IgD-negative memory B cell (primary cell): ENCODE data around the gene FER1L5. TPM values are rescaled to one million over a fixed set of nuclear protein-coding genes. Genes with fewer than 3 reads are reported as not detected.
"Not testable (repeated sequence)": the region's sequence is repeated elsewhere in the genome, so short reads cannot be mapped to it uniquely, and the experiment has no call there.

Source experiments
- H3K27ac Mint-ChIP-seq, 3 donors: one replicate each; pipeline ENCODE4 v1.8.0; 2020 to 2022; ENCODE audit warnings: mild to moderate bottlenecking in 3 of 3, mixed read lengths in 3 of 3, moderate library complexity in 1 of 3
- H3K27me3 Mint-ChIP-seq: one replicate; pipeline ENCODE4 v1.8.0; 2021; ENCODE audit warnings: mixed read lengths
- H3K36me3 Mint-ChIP-seq: one replicate; pipeline ENCODE4 v1.8.0; 2020; ENCODE audit warnings: mild to moderate bottlenecking, mixed read lengths
- H3K4me1 Mint-ChIP-seq, 3 donors: one replicate each; pipeline ENCODE4 v1.8.0; 2020 to 2022; ENCODE audit warnings: mixed read lengths in 3 of 3, mild to moderate bottlenecking in 1 of 3
- H3K4me3 Mint-ChIP-seq, 4 donors: one replicate each; pipeline ENCODE4 v1.8.0; 2020 to 2022; ENCODE audit warnings: mild to moderate bottlenecking in 4 of 4, mixed read lengths in 4 of 4, moderate library complexity in 3 of 4
- H3K9me3 Mint-ChIP-seq, 3 donors: one replicate each; pipeline ENCODE4 v1.8.0; 2020 to 2021; ENCODE audit warnings: mixed read lengths in 3 of 3, mild to moderate bottlenecking in 1 of 3
- polyA plus RNA-seq: library from polyadenylated mRNA; unstranded; fragments of 300-500 nt; fragmentation: Illumina TruSeq; gene quantifications from one replicate; pipeline ENCODE4 v1.2.3, GENCODE V29; 2021

Gene FER1L5
- polyA plus RNA-seq, 1 donor from 2014 or later = not detected

DNA sequence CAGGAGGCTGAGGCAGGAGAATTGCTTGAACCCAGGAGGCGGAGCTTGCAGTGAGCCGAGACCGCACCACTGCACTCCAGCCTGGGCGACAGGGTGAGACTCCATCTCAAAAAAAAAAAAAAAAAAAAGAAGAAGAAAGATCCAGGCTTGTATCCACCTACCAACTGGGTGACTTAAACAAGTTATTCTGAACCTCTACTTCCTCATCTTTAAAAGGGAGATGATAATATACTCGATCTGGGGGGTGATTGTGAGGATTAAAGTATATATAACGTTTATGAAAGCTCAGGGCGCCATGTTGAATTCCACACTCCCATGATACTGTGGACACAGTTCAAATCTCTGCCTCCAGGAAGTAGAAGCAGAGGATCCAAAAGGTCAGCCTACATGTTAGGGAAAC lies 12.2 kb downstream of the FER1L5 start:
- not testable (repeated sequence) for H3K4me1 Mint-ChIP-seq, H3K27me3 Mint-ChIP-seq, H3K4me3 Mint-ChIP-seq, H3K9me3 Mint-ChIP-seq, H3K36me3 Mint-ChIP-seq
- peak overlapping the region in 1 of 3 donors; percentile 71 for H3K27ac Mint-ChIP-seq

DNA sequence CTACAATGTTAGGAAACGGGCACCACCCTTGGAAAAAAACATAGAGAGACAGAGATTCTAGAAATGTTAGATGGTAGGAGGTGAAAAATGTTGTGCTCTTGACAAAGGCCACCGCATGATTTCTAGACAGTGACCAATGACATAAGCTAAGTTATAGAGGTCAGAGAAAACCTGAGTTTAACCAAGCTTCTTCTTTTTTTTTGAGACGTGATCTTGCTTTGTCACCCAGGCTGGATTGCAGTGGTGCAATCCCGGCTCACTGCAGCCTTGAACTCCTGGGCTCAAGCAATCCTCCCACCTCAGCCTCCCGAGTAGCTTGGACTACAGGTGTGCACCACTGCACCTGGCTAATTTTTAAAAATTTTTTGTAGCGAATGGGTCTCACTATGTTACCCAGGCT lies 13.0 kb downstream of the FER1L5 start:
- Mint-ChIP-seq H3K27ac (no peak overlapping the region), H3K27me3 (peaks cover 2% of the 10 kb centered on the region), H3K36me3 (peaks cover 4% of the 10 kb centered on the region), H3K9me3 (peaks cover 1 to 3% (median 3%) of the 10 kb centered on the region in 3 donors), H3K4me3 (no peak overlapping the region), H3K4me1 (peaks cover 0 to 7% (median 6%) of the 10 kb centered on the region in 3 donors)

GRCh38 chr2:96656540-96656939 lies 14.0 kb downstream of the FER1L5 start:
- Mint-ChIP-seq H3K36me3 (peaks cover 4% of the 10 kb centered on the region), H3K4me1 (peaks cover 0 to 7% (median 6%) of the 10 kb centered on the region in 3 donors), H3K4me3 (peak overlapping the region in 1 of 4 donors; percentile 45), H3K9me3 (peaks cover 1 to 3% (median 3%) of the 10 kb centered on the region in 3 donors), H3K27ac (no peak overlapping the region), H3K27me3 (peaks cover 2% of the 10 kb centered on the region)

DNA sequence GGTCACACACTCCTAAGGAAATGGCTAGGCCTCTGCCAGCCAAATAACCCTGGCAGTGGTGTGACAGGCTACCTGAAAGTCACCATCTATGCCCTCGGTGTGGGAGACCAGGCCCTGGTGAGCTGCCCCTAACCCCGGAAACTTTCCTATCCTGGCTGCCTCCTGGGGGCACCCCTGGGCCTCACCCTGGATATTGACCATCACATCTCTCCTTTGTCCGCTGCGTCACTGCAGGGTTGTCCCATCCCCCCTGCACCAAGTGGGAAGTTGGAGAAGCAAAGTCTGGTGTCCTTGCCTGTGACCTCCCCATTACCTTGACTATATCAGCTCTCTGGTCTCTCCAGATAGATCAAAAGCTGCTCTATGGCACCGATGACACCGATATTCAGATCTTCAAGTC lies 18.8 kb downstream of the FER1L5 start:
- Mint-ChIP-seq H3K4me1 (peaks cover 0 to 7% (median 3%) of the 10 kb centered on the region in 3 donors), H3K9me3 (peaks cover 1 to 5% (median 3%) of the 10 kb centered on the region in 3 donors), H3K27me3 (peaks cover 4% of the 10 kb centered on the region), H3K36me3 (peaks cover 4% of the 10 kb centered on the region), H3K27ac (no peak overlapping the region), H3K4me3 (no peak overlapping the region)

DNA sequence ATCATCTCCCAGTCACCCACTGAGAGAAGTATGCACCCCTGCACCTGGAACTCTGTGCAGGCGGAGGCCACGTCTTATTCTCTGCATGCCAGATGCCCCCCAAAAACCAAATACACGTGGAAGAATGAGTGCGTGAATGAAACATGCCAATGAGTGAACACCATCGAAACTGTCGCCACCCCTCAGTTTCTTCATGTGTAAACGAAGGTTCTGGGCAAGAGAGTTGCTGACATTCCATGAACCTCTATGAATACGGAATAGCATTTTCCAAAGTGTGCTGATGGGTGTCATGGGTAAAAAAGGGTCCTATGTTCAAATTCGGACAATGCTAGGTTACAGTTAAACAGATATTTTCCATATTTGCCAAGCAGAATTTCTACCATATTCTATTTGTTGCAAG lies 19.8 kb downstream of the FER1L5 start:
- H3K36me3 Mint-ChIP-seq = peaks cover 4% of the 10 kb centered on the region
- peaks cover 1 to 5% (median 3%) of the 10 kb centered on the region in 3 donors for H3K9me3 Mint-ChIP-seq
- peaks cover 4% of the 10 kb centered on the region for H3K27me3 Mint-ChIP-seq
- peaks cover 0 to 4% (median 0%) of the 10 kb centered on the region in 3 donors for H3K4me1 Mint-ChIP-seq
- H3K4me3 Mint-ChIP-seq = no peak overlapping the region
- H3K27ac Mint-ChIP-seq = no peak overlapping the region

- peak overlapping the region in 1 of 3 donors; percentile 20 for H3K27ac Mint-ChIP-seq
Measured at GRCh38 chr2:96663177-96663576, 20.6 kb downstream of the FER1L5 start.

GRCh38 chr2:96663829-96664228 lies 21.3 kb downstream of the FER1L5 start:
- Mint-ChIP-seq H3K36me3 (no peaks in the 10 kb centered on the region), H3K4me3 (no peak overlapping the region), H3K9me3 (peaks cover 0 to 2% (median 0%) of the 10 kb centered on the region in 3 donors), H3K4me1 (peaks cover 0 to 2% (median 0%) of the 10 kb centered on the region in 3 donors), H3K27me3 (peaks cover 4% of the 10 kb centered on the region), H3K27ac (no peak overlapping the region)

More at GRCh38 chr2:96663177-96663576, 20.6 kb downstream of the FER1L5 start:
- H3K4me1 Mint-ChIP-seq = peaks cover 0 to 4% (median 0%) of the 10 kb centered on the region in 3 donors
- H3K4me3 Mint-ChIP-seq = no peak overlapping the region
- H3K27me3 Mint-ChIP-seq = peaks cover 4% of the 10 kb centered on the region
- no peaks in the 10 kb centered on the region for H3K36me3 Mint-ChIP-seq
- peaks cover 0 to 5% (median 0%) of the 10 kb centered on the region in 3 donors for H3K9me3 Mint-ChIP-seq

GRCh38 chr2:96664366-96664925 lies 21.9 kb downstream of the FER1L5 start:
- H3K27me3 Mint-ChIP-seq = peaks cover 4% of the 10 kb centered on the region
- H3K4me1 Mint-ChIP-seq = peaks cover 0 to 2% (median 0%) of the 10 kb centered on the region in 3 donors
- peaks cover 0 to 2% (median 0%) of the 10 kb centered on the region in 3 donors for H3K9me3 Mint-ChIP-seq
- H3K27ac Mint-ChIP-seq = no peak overlapping the region
- no peaks in the 10 kb centered on the region for H3K36me3 Mint-ChIP-seq
- H3K4me3 Mint-ChIP-seq = no peak overlapping the region

GRCh38 chr2:96665083-96665569 lies 22.6 kb downstream of the FER1L5 start:
- Mint-ChIP-seq H3K4me1 (peaks cover 0 to 2% (median 0%) of the 10 kb centered on the region in 3 donors), H3K4me3 (no peak overlapping the region), H3K36me3 (no peaks in the 10 kb centered on the region), H3K9me3 (peaks cover 0 to 2% (median 0%) of the 10 kb centered on the region in 3 donors), H3K27me3 (peaks cover 5% of the 10 kb centered on the region), H3K27ac (no peak overlapping the region)

DNA sequence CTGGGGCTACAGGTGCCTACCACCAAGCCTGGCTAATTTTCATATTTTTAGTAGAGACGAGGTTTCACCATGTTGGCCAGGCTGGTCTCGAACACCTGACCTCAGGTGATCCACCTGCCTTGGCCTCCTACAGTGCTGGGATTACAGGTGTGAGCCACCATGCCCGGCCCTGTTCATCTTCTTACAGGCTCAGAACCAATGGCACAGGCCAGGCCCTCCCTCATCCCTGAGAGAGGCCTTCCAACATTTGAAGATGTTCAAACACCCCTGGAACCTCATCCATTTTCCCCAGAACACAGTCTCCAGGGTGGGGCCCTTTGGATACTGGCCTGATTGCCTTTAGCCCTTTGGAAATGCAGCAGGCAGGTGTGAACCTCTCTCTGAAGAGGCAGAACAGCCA lies 23.2 kb downstream of the FER1L5 start:
- H3K4me3 Mint-ChIP-seq, H3K36me3 Mint-ChIP-seq, H3K27ac Mint-ChIP-seq, H3K27me3 Mint-ChIP-seq, H3K4me1 Mint-ChIP-seq, H3K9me3 Mint-ChIP-seq: not testable (repeated sequence)

- no peaks in the 10 kb centered on the region for H3K36me3 Mint-ChIP-seq
- H3K4me3 Mint-ChIP-seq = no peak overlapping the region
Measured at GRCh38 chr2:96668771-96669170, 26.2 kb downstream of the FER1L5 start.

DNA sequence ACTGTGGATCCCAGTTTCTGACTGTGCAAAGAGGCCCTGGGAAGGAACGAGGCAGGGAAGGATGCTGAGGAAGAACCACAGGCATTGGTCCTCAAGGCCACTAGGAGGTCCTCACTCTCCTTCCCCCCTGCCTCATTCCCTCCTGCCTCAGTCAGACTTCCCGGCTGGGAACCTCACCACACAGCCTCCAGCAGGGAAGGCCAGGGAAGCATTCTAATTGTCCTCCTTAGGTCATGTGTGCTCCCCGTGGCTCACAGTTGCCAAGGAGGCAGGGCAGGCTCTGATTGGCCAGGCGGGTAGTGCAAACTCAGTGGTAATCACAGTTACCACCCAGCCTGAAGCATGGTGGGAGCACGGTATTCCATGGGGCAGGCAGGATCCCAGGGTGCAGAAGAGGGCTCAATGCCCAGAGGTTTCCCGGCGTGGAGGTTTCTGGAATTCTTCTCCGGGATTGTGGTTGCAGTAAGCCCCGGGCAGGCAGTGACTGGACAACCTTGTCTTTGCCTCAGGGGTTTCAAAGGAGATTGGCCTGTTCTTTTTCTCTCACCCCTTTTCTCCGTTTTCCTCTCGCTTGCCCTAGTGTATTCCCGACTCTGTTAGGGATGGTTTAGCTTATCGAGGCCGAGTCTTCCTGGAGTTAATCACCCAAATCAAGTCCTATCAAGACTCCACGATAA lies 27.1 kb downstream of the FER1L5 start:
- H3K4me3 Mint-ChIP-seq = no peak overlapping the region
- peaks cover 5% of the 10 kb centered on the region for H3K27me3 Mint-ChIP-seq
- H3K4me1 Mint-ChIP-seq = peaks cover 0 to 1% (median 0%) of the 10 kb centered on the region in 3 donors
- H3K9me3 Mint-ChIP-seq = no peaks in the 10 kb centered on the region
- no peaks in the 10 kb centered on the region for H3K36me3 Mint-ChIP-seq
- no peak overlapping the region for H3K27ac Mint-ChIP-seq

More at GRCh38 chr2:96668771-96669170, 26.2 kb downstream of the FER1L5 start:
- Mint-ChIP-seq H3K27ac (peak overlapping the region in 2 of 3 donors; percentile 43 to 50), H3K27me3 (peaks cover 5% of the 10 kb centered on the region), H3K9me3 (no peaks in the 10 kb centered on the region), H3K4me1 (peaks cover 0 to 1% (median 0%) of the 10 kb centered on the region in 3 donors)

DNA sequence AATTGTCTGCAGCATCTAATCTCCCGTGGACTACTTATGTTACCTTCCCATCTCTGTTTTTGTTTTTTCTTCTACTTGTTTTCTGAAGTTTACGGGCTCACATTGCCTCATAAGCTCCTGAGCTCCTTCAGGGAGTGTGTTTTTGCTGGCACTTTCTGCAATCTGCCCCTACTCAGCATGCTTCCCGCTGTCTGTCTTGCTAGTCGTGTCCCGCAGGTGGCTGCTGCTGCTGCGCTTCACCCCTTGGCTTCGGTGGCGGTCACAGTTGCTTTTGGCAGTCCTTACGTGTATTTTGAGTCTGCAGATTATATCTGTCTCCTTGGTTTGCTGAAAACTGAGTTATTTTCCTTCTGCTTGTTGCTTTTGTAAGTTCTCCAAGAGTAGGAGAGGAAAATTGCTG lies 37.3 kb downstream of the FER1L5 start:
- Mint-ChIP-seq H3K36me3 (peaks cover 2% of the 10 kb centered on the region), H3K4me1 (no peaks in the 10 kb centered on the region), H3K27me3 (peaks cover 5% of the 10 kb centered on the region), H3K9me3 (no peaks in the 10 kb centered on the region), H3K4me3 (no peak overlapping the region), H3K27ac (no peak overlapping the region)

- no peak overlapping the region for H3K27ac Mint-ChIP-seq
- H3K36me3 Mint-ChIP-seq = peaks cover 2% of the 10 kb centered on the region
- H3K4me3 Mint-ChIP-seq = no peak overlapping the region
- H3K9me3 Mint-ChIP-seq = no peaks in the 10 kb centered on the region
- H3K4me1 Mint-ChIP-seq = no peaks in the 10 kb centered on the region
- H3K27me3 Mint-ChIP-seq = peaks cover 5% of the 10 kb centered on the region
Measured at GRCh38 chr2:96680561-96681141, 38.1 kb downstream of the FER1L5 start.

GRCh38 chr2:96681540-96681939 lies 39.0 kb downstream of the FER1L5 start:
- H3K4me1 Mint-ChIP-seq = no peaks in the 10 kb centered on the region
- H3K27me3 Mint-ChIP-seq = peaks cover 5% of the 10 kb centered on the region
- no peaks in the 10 kb centered on the region for H3K9me3 Mint-ChIP-seq
- peaks cover 2% of the 10 kb centered on the region for H3K36me3 Mint-ChIP-seq
- no peak overlapping the region for H3K27ac Mint-ChIP-seq
- no peak overlapping the region for H3K4me3 Mint-ChIP-seq
